HPDE6-E6E7 (cell line): Measurements from ENCODE around the gene ELAVL2.

ENCODE experiments used
- DNase-seq: peaks from one replicate; pipeline ENCODE4 v3.0.0; 2011; ENCODE audit warnings: missing footprints; ENCODE audit errors: extremely low spot score

The ELAVL2 gene

GRCh38 chr9:23821375-23822181, 4.5 kb downstream of the ELAVL2 start:
- DNase-seq, result no peak

GRCh38 chr9:23820451-23821374, 5.3 kb downstream of the ELAVL2 start:
- no peak for DNase-seq

- DNase-seq, result no peak
Measured at GRCh38 chr9:23819403-23819802, 6.6 kb downstream of the ELAVL2 start.

GRCh38 chr9:23814243-23814642, 11.8 kb downstream of the ELAVL2 start:
- no peak for DNase-seq

GRCh38 chr9:23812673-23813072, 13.4 kb downstream of the ELAVL2 start:
- no peak for DNase-seq

GRCh38 chr9:23811633-23812032, 14.4 kb downstream of the ELAVL2 start:
- DNase-seq, result no peak

GRCh38 chr9:23803216-23803615, 22.8 kb downstream of the ELAVL2 start:
- DNase-seq, result no peak

GRCh38 chr9:23801523-23801922, 24.5 kb downstream of the ELAVL2 start:
- DNase-seq, result no peak

GRCh38 chr9:23799521-23799920, 26.5 kb downstream of the ELAVL2 start:
- no peak for DNase-seq

GRCh38 chr9:23798325-23798724, 27.7 kb downstream of the ELAVL2 start:
- DNase-seq, result no peak

- no peak for DNase-seq
Measured at GRCh38 chr9:23796209-23796608, 29.8 kb downstream of the ELAVL2 start.

- DNase-seq, result no peak
Measured at GRCh38 chr9:23790351-23791260, 35.4 kb downstream of the ELAVL2 start.

- no peak for DNase-seq
Measured at GRCh38 chr9:23789529-23790254, 36.3 kb downstream of the ELAVL2 start.

GRCh38 chr9:23784962-23785361, 41.1 kb downstream of the ELAVL2 start:
- DNase-seq, result no peak

- no peak for DNase-seq
Measured at GRCh38 chr9:23783509-23783908, 42.5 kb downstream of the ELAVL2 start.

- no peak for DNase-seq
Measured at GRCh38 chr9:23779220-23779619, 46.8 kb downstream of the ELAVL2 start.

GRCh38 chr9:23777328-23777727, 48.7 kb downstream of the ELAVL2 start:
- no peak for DNase-seq

- no peak for DNase-seq
Measured at GRCh38 chr9:23775549-23775948, 50.5 kb downstream of the ELAVL2 start.

- no peak for DNase-seq
Measured at GRCh38 chr9:23774266-23774665, 51.8 kb downstream of the ELAVL2 start.

GRCh38 chr9:23772385-23772783, 53.7 kb downstream of the ELAVL2 start:
- DNase-seq, result no peak

- DNase-seq, result no peak
Measured at GRCh38 chr9:23771746-23772384, 54.2 kb downstream of the ELAVL2 start.
